Parathyroid adenoma (tissue), 2 donors: ENCODE measurements around the gene GRAMD4.

Source experiments
- H2AFZ ChIP-seq: fragments of 300-600 bp; sonication (generic); one replicate; pipeline ENCODE4 v1.7.0; 2017; ENCODE audit warnings: antibody characterized with exemption, mild to moderate bottlenecking
- H3K27ac ChIP-seq: fragments of 300-600 bp; sonication (generic); one replicate; pipeline ENCODE4 v1.7.0; 2017
- H3K27me3 ChIP-seq: fragments of 300-600 bp; sonication (generic); one replicate; pipeline ENCODE4 v1.7.0; 2017; ENCODE audit warnings: low read length; ENCODE audit not compliant: control insufficient read depth, insufficient read depth
- H3K36me3 ChIP-seq: fragments of 300-600 bp; sonication (generic); one replicate; pipeline ENCODE4 v1.7.0; 2017; ENCODE audit warnings: low read length; ENCODE audit not compliant: control insufficient read depth, insufficient read depth
- H3K4me1 ChIP-seq: fragments of 300-600 bp; sonication (generic); one replicate; pipeline ENCODE4 v1.7.0; 2017; ENCODE audit warnings: control low read depth
- H3K4me2 ChIP-seq: fragments of 300-600 bp; sonication (generic); one replicate; pipeline ENCODE4 v1.7.0; 2017; ENCODE audit warnings: low read length
- H3K4me3 ChIP-seq: fragments of 300-600 bp; sonication (generic); one replicate; pipeline ENCODE4 v1.7.0; 2017; ENCODE audit warnings: low read depth, low read length
- H3K79me2 ChIP-seq: fragments of 300-600 bp; sonication (generic); one replicate; pipeline ENCODE4 v1.7.0; 2017; ENCODE audit warnings: control low read depth
- H3K9ac ChIP-seq: fragments of 300-600 bp; sonication (generic); one replicate; pipeline ENCODE4 v1.7.0; 2017; ENCODE audit warnings: mild to moderate bottlenecking
- H3K9me3 ChIP-seq: fragments of 300-600 bp; sonication (generic); one replicate; pipeline ENCODE4 v1.7.0; 2017; ENCODE audit warnings: low read length; ENCODE audit not compliant: control insufficient read depth
- TF ChIP-seq, protein P1 (sequence below): fragments of 300-600 bp; sonication (generic); IDR thresholded peaks from one replicate; pipeline ENCODE4 v1.7.0; 2017; ENCODE audit warnings: antibody characterized with exemption, mild to moderate bottlenecking
- donor health status: primary hyperparathyroidism.

Gene GRAMD4

DNA sequence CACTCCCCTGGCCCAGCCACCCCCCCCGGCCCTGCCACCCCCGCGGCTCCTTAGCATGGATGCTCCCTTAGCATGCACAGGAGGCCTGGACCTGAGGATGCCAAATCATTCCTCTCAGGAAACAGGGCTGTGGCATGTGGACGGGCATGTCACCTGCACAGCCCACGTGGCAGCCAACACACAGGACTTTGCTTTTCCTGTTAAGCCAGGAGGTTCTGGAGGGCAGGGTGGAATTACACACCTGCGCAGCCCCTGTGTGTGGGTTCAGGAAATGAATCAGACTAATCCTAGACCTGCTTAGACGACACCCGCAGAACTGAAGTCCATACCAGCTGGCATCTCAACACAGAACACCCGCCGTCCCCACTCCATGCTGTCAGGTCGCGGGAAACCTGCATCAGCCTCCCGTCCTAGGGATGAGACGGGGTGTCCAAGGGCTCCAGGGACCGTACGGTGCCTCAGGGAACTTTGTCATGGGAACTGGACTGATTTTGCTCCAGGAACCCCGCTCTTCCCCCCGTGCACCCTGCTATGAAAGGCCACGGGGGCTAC is 107.7 kb downstream of the GRAMD4 start:
- Histone ChIP-seq H3K36me3 (no peaks in the 10 kb centered on the region), H3K27ac (no peak overlapping the region), H2AFZ (no peak overlapping the region), H3K9ac (no peak overlapping the region), H3K4me3 (no peak overlapping the region), H3K27me3 (no peaks in the 10 kb centered on the region), H3K79me2 (peaks cover 2% of the 10 kb centered on the region), H3K4me1 (peaks cover 3% of the 10 kb centered on the region), H3K9me3 (no peaks in the 10 kb centered on the region), H3K4me2 (no peak overlapping the region)
- TF ChIP-seq, protein P1, sequence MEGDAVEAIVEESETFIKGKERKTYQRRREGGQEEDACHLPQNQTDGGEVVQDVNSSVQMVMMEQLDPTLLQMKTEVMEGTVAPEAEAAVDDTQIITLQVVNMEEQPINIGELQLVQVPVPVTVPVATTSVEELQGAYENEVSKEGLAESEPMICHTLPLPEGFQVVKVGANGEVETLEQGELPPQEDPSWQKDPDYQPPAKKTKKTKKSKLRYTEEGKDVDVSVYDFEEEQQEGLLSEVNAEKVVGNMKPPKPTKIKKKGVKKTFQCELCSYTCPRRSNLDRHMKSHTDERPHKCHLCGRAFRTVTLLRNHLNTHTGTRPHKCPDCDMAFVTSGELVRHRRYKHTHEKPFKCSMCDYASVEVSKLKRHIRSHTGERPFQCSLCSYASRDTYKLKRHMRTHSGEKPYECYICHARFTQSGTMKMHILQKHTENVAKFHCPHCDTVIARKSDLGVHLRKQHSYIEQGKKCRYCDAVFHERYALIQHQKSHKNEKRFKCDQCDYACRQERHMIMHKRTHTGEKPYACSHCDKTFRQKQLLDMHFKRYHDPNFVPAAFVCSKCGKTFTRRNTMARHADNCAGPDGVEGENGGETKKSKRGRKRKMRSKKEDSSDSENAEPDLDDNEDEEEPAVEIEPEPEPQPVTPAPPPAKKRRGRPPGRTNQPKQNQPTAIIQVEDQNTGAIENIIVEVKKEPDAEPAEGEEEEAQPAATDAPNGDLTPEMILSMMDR, result no peak

DNA sequence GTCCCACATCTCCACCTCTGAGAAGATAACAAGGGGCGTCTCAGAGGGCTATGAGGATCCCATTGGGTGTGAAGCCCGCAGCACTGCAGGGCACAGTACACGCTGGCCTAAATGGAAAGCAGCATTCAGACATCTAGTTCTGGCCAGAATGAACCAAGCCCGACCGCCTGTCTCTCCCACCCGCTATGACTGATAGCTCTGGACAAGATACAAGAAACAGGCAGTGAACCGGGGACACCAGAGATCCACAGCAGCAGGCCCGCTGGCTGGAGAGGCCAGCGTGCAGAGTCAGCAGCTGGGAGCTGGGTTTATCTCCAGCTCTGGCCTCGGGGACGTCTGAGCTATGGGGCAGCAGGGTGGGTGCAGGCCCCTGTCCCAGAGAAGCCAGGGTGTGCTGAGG is 108.3 kb downstream of the GRAMD4 start:
- Histone ChIP-seq H3K9ac (no peak overlapping the region), H2AFZ (no peak overlapping the region), H3K36me3 (no peaks in the 10 kb centered on the region), H3K4me2 (peak overlapping the region; percentile 4), H3K27ac (no peak overlapping the region), H3K9me3 (no peaks in the 10 kb centered on the region), H3K79me2 (peaks cover 2% of the 10 kb centered on the region), H3K4me3 (no peak overlapping the region), H3K27me3 (no peaks in the 10 kb centered on the region), H3K4me1 (peaks cover 3% of the 10 kb centered on the region)
- TF ChIP-seq, protein P1, result no peak
